Neural cell (in vitro differentiated cells): ENCODE data around the gene AGAP2.

ENCODE experiments used
- CTCF ChIP-seq: fragments of 450-650 bp; IDR thresholded peaks from 2 replicates; pipeline ENCODE4 v1.5.1; 2014; ENCODE audit warnings: antibody characterized with exemption, mild to moderate bottlenecking, moderate library complexity; ENCODE audit not compliant: poor library complexity, severe bottlenecking
- EP300 ChIP-seq: fragments of 450-650 bp; conservative IDR thresholded peaks from 2 replicates; pipeline ENCODE4 v1.6.1; 2014; ENCODE audit warnings: antibody characterized with exemption, mild to moderate bottlenecking, moderate library complexity; ENCODE audit not compliant: poor library complexity, severe bottlenecking

DNA sequence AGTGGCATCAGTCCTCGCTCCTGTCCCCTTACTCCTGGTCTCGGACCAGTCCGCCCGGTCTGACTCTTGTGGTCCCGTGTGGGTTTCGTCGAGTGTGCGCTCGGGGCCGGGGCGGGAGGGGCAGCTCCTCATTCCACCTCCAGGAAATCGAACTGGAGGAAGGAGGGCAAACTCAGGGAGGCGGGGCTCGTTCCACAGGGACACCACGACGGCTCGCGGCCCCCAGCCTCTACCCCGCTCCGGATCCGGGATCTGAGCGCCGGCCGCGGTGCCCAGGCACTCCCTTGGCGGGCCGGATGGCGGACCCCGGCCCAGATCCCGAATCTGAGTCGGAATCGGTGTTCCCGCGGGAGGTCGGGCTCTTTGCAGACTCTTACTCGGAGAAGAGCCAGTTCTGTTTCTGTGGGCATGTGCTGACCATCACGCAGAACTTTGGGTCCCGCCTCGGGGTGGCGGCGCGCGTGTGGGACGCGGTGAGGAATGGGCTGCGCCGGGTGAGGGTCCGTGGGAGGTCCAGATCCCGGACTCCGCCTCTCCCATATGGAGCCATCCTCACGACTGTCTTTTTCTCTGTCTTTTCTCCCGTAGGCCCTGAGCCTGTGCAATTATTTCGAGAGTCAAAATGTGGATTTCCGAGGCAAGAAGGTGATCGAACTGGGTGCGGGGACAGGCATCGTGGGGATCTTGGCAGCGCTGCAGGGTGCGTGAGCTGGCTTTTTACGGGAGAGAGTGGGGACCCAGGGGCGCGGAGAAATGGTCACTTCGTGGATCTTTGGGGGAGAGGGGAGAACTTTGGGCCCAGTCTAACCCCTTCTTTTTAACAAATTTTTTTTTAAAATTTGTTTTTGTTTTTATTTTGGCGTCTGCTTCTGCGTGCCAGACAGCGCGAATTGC, 34.1 kb upstream of the AGAP2 start, which contains the start of gene EEF1AKMT3:
- no peak for TF ChIP-seq EP300
- TF ChIP-seq CTCF: no peak
